ENCODE results near the gene MSMO1. TPM values are rescaled to one million over a fixed set of nuclear protein-coding genes. Genes with fewer than 3 reads are reported as not detected.

The MSMO1 gene
- total RNA-seq, 1 donor from 2014 or later, result 7.3 TPM

DNA sequence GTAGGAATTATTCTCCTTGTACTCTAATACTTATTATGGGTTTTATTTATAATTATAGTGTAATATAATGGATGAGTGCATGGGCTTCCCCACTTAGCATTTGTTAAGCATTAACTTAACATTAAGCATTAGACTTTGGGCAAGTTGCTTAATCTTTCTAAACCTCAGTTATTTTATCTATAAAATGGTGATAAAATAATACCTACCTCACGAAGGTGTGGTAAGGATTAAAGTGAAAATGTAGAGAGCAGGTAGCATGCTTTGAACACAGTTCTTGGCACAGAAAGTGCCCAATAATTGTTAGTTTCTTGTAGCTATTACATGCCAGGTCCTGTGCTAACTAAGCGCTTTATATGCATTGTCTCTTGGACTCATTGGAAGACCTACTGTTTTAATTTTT, 2.6 kb downstream of the MSMO1 start:
- H3K4me3 ChIP-seq, result no peak overlapping the region
- TF ChIP-seq, protein P1, sequence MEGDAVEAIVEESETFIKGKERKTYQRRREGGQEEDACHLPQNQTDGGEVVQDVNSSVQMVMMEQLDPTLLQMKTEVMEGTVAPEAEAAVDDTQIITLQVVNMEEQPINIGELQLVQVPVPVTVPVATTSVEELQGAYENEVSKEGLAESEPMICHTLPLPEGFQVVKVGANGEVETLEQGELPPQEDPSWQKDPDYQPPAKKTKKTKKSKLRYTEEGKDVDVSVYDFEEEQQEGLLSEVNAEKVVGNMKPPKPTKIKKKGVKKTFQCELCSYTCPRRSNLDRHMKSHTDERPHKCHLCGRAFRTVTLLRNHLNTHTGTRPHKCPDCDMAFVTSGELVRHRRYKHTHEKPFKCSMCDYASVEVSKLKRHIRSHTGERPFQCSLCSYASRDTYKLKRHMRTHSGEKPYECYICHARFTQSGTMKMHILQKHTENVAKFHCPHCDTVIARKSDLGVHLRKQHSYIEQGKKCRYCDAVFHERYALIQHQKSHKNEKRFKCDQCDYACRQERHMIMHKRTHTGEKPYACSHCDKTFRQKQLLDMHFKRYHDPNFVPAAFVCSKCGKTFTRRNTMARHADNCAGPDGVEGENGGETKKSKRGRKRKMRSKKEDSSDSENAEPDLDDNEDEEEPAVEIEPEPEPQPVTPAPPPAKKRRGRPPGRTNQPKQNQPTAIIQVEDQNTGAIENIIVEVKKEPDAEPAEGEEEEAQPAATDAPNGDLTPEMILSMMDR (IDR thresholded peaks at IDR 0.05; ENCODE audit: borderline replicate concordance), result no peak
- H3K4me1 ChIP-seq, result peaks cover 23% of the 10 kb centered on the region
- H3K9me3 ChIP-seq (replicated peaks), result no peaks in the 10 kb centered on the region
- H3K27ac ChIP-seq (replicated peaks), result no peak overlapping the region
- intact Hi-C loops (cut with micrococcal nuclease), result no loop called here
- no peaks in the 10 kb centered on the region for H3K27me3 ChIP-seq (ENCODE audit: low read depth)
- no peak for DNase-seq
- peaks cover 4% of the 10 kb centered on the region for H3K36me3 ChIP-seq

DNA sequence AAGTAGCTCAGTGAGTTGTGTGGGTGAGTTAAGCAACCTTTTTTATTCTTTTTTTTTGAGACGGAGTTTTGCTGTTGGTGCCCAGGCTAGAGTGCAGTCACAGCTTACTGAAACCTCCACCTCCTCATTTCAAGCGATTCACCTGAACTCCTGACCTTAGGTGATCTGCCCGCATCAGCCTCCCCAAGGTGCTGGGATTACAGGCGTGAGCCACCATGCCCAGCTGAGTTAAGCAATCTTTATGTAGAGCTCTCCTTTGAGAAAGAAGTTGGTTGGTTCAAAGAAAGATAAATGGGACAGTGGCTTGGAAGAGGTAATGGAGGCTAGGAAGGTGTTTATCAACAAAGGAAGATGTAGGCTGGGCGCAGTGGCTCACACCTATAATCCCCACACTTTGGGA, 3.2 kb downstream of the MSMO1 start:
- H3K9me3 ChIP-seq (replicated peaks), result no peaks in the 10 kb centered on the region
- no peak overlapping the region for H3K4me3 ChIP-seq
- intact Hi-C loops (cut with micrococcal nuclease), result no loop called here
- no peak for DNase-seq
- TF ChIP-seq, protein P1 (IDR thresholded peaks at IDR 0.05; ENCODE audit: borderline replicate concordance), result no peak
- no peak overlapping the region for H3K27ac ChIP-seq (replicated peaks)
- peaks cover 4% of the 10 kb centered on the region for H3K36me3 ChIP-seq
- H3K4me1 ChIP-seq, result peaks cover 23% of the 10 kb centered on the region
- H3K27me3 ChIP-seq (ENCODE audit: low read depth), result no peaks in the 10 kb centered on the region

DNA sequence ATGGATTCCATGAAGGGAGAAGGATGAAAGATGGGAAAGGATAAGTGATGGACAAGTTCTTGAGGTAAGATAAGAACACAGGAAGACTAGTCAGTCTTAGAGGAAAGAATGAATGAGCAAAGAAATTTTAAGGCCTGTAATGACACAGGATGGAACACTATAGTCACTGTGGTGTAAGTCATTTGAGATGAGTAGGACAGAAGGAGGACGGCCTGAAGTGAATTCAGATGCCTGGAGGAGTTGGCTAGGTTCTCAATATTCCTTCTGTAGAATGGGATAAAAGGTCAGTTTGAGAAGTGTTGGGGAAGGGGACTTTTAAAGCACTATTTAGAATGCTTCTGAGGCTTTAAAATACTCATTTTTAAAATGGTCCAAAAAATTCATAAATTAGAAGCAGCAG, 3.9 kb downstream of the MSMO1 start:
- peaks cover 4% of the 10 kb centered on the region for H3K36me3 ChIP-seq
- no peak overlapping the region for H3K27ac ChIP-seq (replicated peaks)
- TF ChIP-seq, protein P1 (IDR thresholded peaks at IDR 0.05; ENCODE audit: borderline replicate concordance), result no peak
- H3K9me3 ChIP-seq (replicated peaks), result no peaks in the 10 kb centered on the region
- no peaks in the 10 kb centered on the region for H3K27me3 ChIP-seq (ENCODE audit: low read depth)
- no peak for DNase-seq
- intact Hi-C loops (cut with micrococcal nuclease), result no loop called here
- H3K4me1 ChIP-seq, result peaks cover 21% of the 10 kb centered on the region
- H3K4me3 ChIP-seq, result no peak overlapping the region

DNA sequence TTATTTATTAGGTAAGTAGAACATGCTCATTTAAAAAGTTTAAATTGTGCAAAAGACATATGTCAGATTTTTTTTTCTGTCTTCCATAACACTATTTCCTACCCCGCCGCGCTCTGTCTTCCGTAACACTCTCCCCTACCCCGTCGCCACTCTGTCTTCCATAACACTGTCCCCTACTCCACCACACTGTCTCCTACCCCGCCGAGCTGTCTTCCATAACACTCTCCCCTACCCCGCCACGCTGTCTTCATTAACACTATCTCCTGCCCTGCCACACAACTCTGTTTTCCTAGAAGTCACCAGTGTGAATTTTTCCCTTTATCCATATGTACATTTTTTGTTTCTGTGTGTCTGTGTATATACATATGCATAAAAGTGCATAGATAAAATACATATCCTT, 4.4 kb downstream of the MSMO1 start:
- Histone ChIP-seq H3K9me3 (replicated peaks) (no peaks in the 10 kb centered on the region), H3K36me3 (peaks cover 4% of the 10 kb centered on the region), H3K4me1 (peaks cover 17% of the 10 kb centered on the region), H3K27me3 (ENCODE audit: low read depth) (no peaks in the 10 kb centered on the region), H3K4me3 (no peak overlapping the region), H3K27ac (replicated peaks) (no peak overlapping the region)
- TF ChIP-seq, protein P1 (IDR thresholded peaks at IDR 0.05; ENCODE audit: borderline replicate concordance), result no peak
- intact Hi-C loops (cut with micrococcal nuclease), result no loop called here
- no peak for DNase-seq

DNA sequence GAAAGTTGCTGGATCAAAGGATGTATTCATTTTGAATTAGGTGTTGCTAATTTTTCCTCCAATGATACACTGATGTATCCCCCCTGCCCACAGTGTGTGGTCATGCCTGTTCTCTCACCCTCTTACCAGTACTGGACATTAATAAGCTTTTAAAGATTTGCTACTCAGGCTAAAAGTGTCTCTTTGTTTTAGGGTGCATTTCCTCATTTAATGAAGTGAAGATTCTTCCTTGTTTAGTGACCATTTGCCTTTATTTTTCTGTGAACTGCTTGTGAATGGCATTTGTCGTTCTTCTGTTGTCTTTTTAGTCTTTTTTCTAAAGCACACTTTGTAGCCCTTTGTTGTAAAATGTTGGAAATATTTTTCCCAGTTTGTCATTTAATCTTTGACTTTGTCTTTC, 5.0 kb downstream of the MSMO1 start:
- peaks cover 4% of the 10 kb centered on the region for H3K36me3 ChIP-seq

More for the DNA sequence above, 5.0 kb downstream of the MSMO1 start:
- peaks cover 17% of the 10 kb centered on the region for H3K4me1 ChIP-seq
- no peak overlapping the region for H3K4me3 ChIP-seq
- H3K27me3 ChIP-seq (ENCODE audit: low read depth), result no peaks in the 10 kb centered on the region
- no peaks in the 10 kb centered on the region for H3K9me3 ChIP-seq (replicated peaks)
- intact Hi-C loops (cut with micrococcal nuclease), result no loop called here
- no peak for DNase-seq
- TF ChIP-seq, protein P1 (IDR thresholded peaks at IDR 0.05; ENCODE audit: borderline replicate concordance), result no peak
- no peak overlapping the region for H3K27ac ChIP-seq (replicated peaks)

All from left ventricle myocardium inferior (tissue), 1 donor.